ENCODE data around the gene ARHGAP35. TPM values are rescaled to one million over a fixed set of nuclear protein-coding genes. Genes with fewer than 3 reads are reported as not detected.

ARHGAP35 gene
- total and polyA plus RNA-seq, 2 donors (not counting 3 experiments of a cell fraction or from before 2014, with no cell fraction given): 25.7 to 51.3 TPM

- no peaks in the 10 kb centered on the region for H4K20me1 ChIP-seq (replicated peaks; ENCODE audit: control insufficient read depth, extremely low read depth, insufficient read depth, low read length)
- FAIRE-seq (no peak), DNase-seq (ENCODE audit: low read depth, low spot score) (no peak)
- no peak overlapping the region for H3K4me3 ChIP-seq (replicated peaks in 1 of 3; ENCODE audit: insufficient read depth in 1 of 3, low read depth in 1 of 3, low read length in 3 of 3)
- H3K27ac ChIP-seq (ENCODE audit: insufficient read depth, low read depth, low read length): no peak overlapping the region
- no peaks in the 10 kb centered on the region for H3K9me1 ChIP-seq (replicated peaks; ENCODE audit: control insufficient read depth, extremely low read depth, insufficient read depth, low read length)
- H3K9me3 ChIP-seq (replicated peaks; ENCODE audit: control insufficient read depth, insufficient read depth, low read length): no peaks in the 10 kb centered on the region
- POLR2A ChIA-PET: no interaction called here
- no peak for TF ChIP-seq MYC (IDR thresholded peaks at IDR 0.05; ENCODE audit: low read depth, low read length)
- no peak for TF ChIP-seq POLR2AphosphoS5 (IDR thresholded peaks at IDR 0.05; ENCODE audit: insufficient read depth, low read depth, low read length)
- no peak for TF ChIP-seq CTCF (IDR thresholded peaks at IDR 0.05; ENCODE audit: extremely low read depth in 1 of 2, insufficient read depth in 1 of 2, low read depth in 1 of 2, low read length in 2 of 2)
- TF ChIP-seq EZH2 (IDR thresholded peaks at IDR 0.05; ENCODE audit: borderline replicate concordance, low read depth, low read length, severe bottlenecking): no peak
- no peaks in the 10 kb centered on the region for H3K27me3 ChIP-seq (ENCODE audit: control insufficient read depth in 2 of 2, insufficient read depth in 2 of 2, low read length in 2 of 2)
- H3K4me1 ChIP-seq (ENCODE audit: control insufficient read depth, extremely low read depth, insufficient read depth, low read length): peaks cover 33% of the 10 kb centered on the region
- BruUV-seq (replicated peaks): no TSS peak
- H3K9ac ChIP-seq (replicated peaks; ENCODE audit: extremely low read depth, insufficient read depth, low read length): no peak overlapping the region
- peaks cover 34% of the 10 kb centered on the region for H3K79me2 ChIP-seq (ENCODE audit: control insufficient read depth, insufficient read depth, low read length)
- dilution Hi-C loops (cut with MboI; ENCODE audit: extremely low pct_ligation_motif_present, low sequenced_read_pairs): no loop called here
- CTCF ChIA-PET: interaction anchor here (5.0 kb wide), 1 partner anchor 132 kb away, joined by 126 read pairs; no protein-coding TSS in a partner anchor
- peak overlapping the region; percentile 73 for H3K4me2 ChIP-seq (ENCODE audit: insufficient read depth, low read length)
- H2AFZ ChIP-seq (ENCODE audit: low read depth, low read length): peak overlapping the region; percentile 79
- intact Hi-C loops (cut with micrococcal nuclease): loop anchor here (1.0 to 5.0 kb wide), 7 partner anchors 9 to 383 kb away; partner anchors contain the start of genes AP2S1, SAE1 and ZC3H4
- H3K36me3 ChIP-seq (ENCODE audit: control insufficient read depth in 2 of 2, extremely low read depth in 1 of 2, insufficient read depth in 2 of 2, low read length in 2 of 2): no peaks in the 10 kb centered on the region
These were observed 1.1 kb upstream of the ARHGAP35 start for GRCh38 chr19:46859637-46860124.
